Panc1 (cell line): ENCODE data around the gene SHISA5. TPM values are rescaled to one million over a fixed set of nuclear protein-coding genes. Genes with fewer than 3 reads are reported as not detected.

ENCODE experiments used
- ATAC-seq: fragments of 200-7000 bp; cut with Tn5 transposase; 2 replicates; pipeline ENCODE4 v1.9.1; 2020; ENCODE audit warnings: mild to moderate bottlenecking, moderate library complexity
- BruUV-seq: library from RNA; stranded (reverse); fragments of 400-500 nt; replicated peaks from 2 replicates; lab custom pipeline; 2021; lab: Mats Ljungman, UMichigan
- CTCF ChIA-PET: fragments of 300-600 bp; sonication (Branson Sonifier 250); formaldehyde crosslinking; loops from one replicate; lab custom pipeline; 2022; ENCODE audit warnings: antibody characterized with exemption; lab: Charles Lee
- POLR2A ChIA-PET: fragments of 300-600 bp; sonication (Branson Sonifier 250); formaldehyde crosslinking; loops from one replicate; lab custom pipeline; 2022; ENCODE audit warnings: antibody characterized with exemption; lab: Charles Lee
- DNase-seq: peaks from one replicate; pipeline ENCODE4 v3.0.0-alpha.2; 2010; ENCODE audit warnings: low read depth, low spot score
- H3K27ac ChIP-seq: 2 replicates; pipeline ENCODE4 v1.5.1; 2011; ENCODE audit warnings: mild to moderate bottlenecking, low read length, inconsistent platforms
- H3K27me3 ChIP-seq: fragments of 200-500 bp; sonication (Bioruptor generic); 2 replicates; pipeline ENCODE4 v1.6.0; 2014; ENCODE audit warnings: low read length, inconsistent platforms; ENCODE audit not compliant: control insufficient read depth, insufficient read depth
- H3K36me3 ChIP-seq: fragments of 200-500 bp; sonication (Bioruptor generic); 2 replicates; pipeline ENCODE4 v1.5.1; 2014; ENCODE audit warnings: inconsistent platforms, mild to moderate bottlenecking, low read length, moderate library complexity; ENCODE audit not compliant: control insufficient read depth, insufficient read depth
- H3K4me1 ChIP-seq: 2 replicates; pipeline ENCODE4 v1.5.1; 2011; ENCODE audit warnings: inconsistent platforms, mild to moderate bottlenecking, low read length, moderate library complexity; ENCODE audit not compliant: control insufficient read depth, insufficient read depth
- H3K4me3 ChIP-seq, 2 experiments: 2 replicates each; pipeline ENCODE4 v1.5.1; 2011 to 2012; ENCODE audit warnings: low read depth in 2 of 2, low read length in 2 of 2, mild to moderate bottlenecking in 2 of 2, inconsistent platforms in 1 of 2, moderate library complexity in 1 of 2
- H3K9me3 ChIP-seq: fragments of 200-500 bp; sonication (Bioruptor generic); 2 replicates; pipeline ENCODE4 v1.5.1; 2014; ENCODE audit warnings: low read depth, mild to moderate bottlenecking, inconsistent platforms, low read length, moderate library complexity; ENCODE audit not compliant: control insufficient read depth, insufficient read depth
- CTCF ChIP-seq: fragments of 450-650 bp; IDR thresholded peaks from 2 replicates; pipeline ENCODE4 v1.5.1; 2017; ENCODE audit warnings: mild to moderate bottlenecking
- POLR2AphosphoS5 ChIP-seq: IDR thresholded peaks from 2 replicates; pipeline ENCODE4 v1.6.1; 2012; ENCODE audit warnings: mild to moderate bottlenecking, low read depth, low read length, moderate library complexity
- SIN3A ChIP-seq: IDR thresholded peaks from 2 replicates; pipeline ENCODE4 v1.6.1; 2012; ENCODE audit warnings: low read depth, mild to moderate bottlenecking, low read length, moderate library complexity, borderline replicate concordance; ENCODE audit not compliant: insufficient read depth
- TCF7L2 ChIP-seq: IDR thresholded peaks from 2 replicates; pipeline ENCODE4 v1.6.1; 2011; ENCODE audit warnings: mild to moderate bottlenecking, low read depth, low read length, inconsistent platforms
- in situ Hi-C: cut with HindIII; loops from 2 replicates; pipeline ENCODE4 v1.10.0; 2016; ENCODE audit warnings: low sequenced_read_pairs, low pct_unique_long_range_greater_than_20kb
- intact Hi-C: fragments of 100-400 bp; cut with micrococcal nuclease; formaldehyde crosslinking; loops from one replicate; pipeline ENCODE4 v1.10.0; 2022; ENCODE audit not compliant: unreplicated experiment
- total RNA-seq: library from RNA; stranded (reverse); gene quantifications from one replicate; pipeline ENCODE4 v1.2.1, GENCODE V29; 2021; ENCODE audit not compliant: unreplicated experiment
- TF ChIP-seq, protein P1 (sequence below), 2 experiments: IDR thresholded peaks; 2 replicates each; pipeline ENCODE4 v1.6.1; 2011 to 2012; ENCODE audit warnings: low read depth in 2 of 2, control low read depth in 1 of 2, low read length in 1 of 2, mild to moderate bottlenecking in 1 of 2, moderate library complexity in 1 of 2; ENCODE audit not compliant: insufficient read depth in 1 of 2

The SHISA5 gene
- total RNA-seq, 1 experiment from 2014 or later: 122 TPM

- Histone ChIP-seq H3K36me3 (no peaks in the 10 kb centered on the region), H3K4me1 (peaks cover 19% of the 10 kb centered on the region), H3K27me3 (no peaks in the 10 kb centered on the region), H3K9me3 (no peaks in the 10 kb centered on the region), H3K4me3 (no peak overlapping the region), H3K27ac (no peak overlapping the region)
- BruUV-seq: no TSS peak
- ChIA-PET POLR2A (interaction anchor here (0.5 to 0.6 kb wide), 2 partner anchors 54 to 212 kb away, joined by 3 to 4 read pairs; no protein-coding TSS in a partner anchor), CTCF (no interaction called here)
- no peak for DNase-seq
- ATAC-seq: no peak
- intact Hi-C loops: no loop called here
- TF ChIP-seq CTCF (no peak), POLR2AphosphoS5 (no peak), TCF7L2 (no peak), SIN3A (no peak)
- TF ChIP-seq, protein P1, sequence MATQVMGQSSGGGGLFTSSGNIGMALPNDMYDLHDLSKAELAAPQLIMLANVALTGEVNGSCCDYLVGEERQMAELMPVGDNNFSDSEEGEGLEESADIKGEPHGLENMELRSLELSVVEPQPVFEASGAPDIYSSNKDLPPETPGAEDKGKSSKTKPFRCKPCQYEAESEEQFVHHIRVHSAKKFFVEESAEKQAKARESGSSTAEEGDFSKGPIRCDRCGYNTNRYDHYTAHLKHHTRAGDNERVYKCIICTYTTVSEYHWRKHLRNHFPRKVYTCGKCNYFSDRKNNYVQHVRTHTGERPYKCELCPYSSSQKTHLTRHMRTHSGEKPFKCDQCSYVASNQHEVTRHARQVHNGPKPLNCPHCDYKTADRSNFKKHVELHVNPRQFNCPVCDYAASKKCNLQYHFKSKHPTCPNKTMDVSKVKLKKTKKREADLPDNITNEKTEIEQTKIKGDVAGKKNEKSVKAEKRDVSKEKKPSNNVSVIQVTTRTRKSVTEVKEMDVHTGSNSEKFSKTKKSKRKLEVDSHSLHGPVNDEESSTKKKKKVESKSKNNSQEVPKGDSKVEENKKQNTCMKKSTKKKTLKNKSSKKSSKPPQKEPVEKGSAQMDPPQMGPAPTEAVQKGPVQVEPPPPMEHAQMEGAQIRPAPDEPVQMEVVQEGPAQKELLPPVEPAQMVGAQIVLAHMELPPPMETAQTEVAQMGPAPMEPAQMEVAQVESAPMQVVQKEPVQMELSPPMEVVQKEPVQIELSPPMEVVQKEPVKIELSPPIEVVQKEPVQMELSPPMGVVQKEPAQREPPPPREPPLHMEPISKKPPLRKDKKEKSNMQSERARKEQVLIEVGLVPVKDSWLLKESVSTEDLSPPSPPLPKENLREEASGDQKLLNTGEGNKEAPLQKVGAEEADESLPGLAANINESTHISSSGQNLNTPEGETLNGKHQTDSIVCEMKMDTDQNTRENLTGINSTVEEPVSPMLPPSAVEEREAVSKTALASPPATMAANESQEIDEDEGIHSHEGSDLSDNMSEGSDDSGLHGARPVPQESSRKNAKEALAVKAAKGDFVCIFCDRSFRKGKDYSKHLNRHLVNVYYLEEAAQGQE (IDR thresholded peaks at IDR 0.05; ENCODE audit: insufficient read depth in 1 of 2, low read depth in 2 of 2, low read length in 1 of 2): no peak
- in situ Hi-C loops: no loop called here
These were observed 2.1 kb upstream of the SHISA5 start for GRCh38 chr3:48505968-48506504.

DNA sequence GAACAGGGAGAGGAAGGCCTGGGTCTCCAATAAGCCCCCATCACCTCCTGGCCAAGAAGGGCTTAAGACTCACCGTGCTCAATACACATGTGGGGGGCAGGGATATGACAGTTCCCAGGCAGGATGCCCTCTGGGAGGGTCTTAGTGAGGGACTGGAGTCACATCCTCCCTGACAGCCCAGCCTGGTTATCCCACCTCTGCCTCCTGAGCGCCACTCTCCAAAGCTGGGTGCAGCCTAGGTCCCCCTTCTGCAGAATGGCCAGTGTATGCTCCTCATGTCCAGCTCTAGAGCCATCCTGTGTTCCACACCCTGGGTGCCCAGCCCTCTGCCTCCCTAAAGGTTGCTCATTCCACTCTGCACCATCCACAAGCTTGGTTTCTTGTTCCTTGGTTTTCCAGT is 1.2 kb upstream of the SHISA5 start:
- DNase-seq (no peak), ATAC-seq (no peak)
- Histone ChIP-seq H3K36me3 (no peaks in the 10 kb centered on the region), H3K27ac (peak overlapping the region; percentile 70; the same call in 1 of the 2 replicates), H3K27me3 (no peaks in the 10 kb centered on the region), H3K9me3 (no peaks in the 10 kb centered on the region), H3K4me3 (no peak overlapping the region; a peak in 1 of 4 replicates), H3K4me1 (peaks cover 19% of the 10 kb centered on the region)
- BruUV-seq: no TSS peak
- in situ Hi-C loops (no loop called here), intact Hi-C loops (no loop called here)
- ChIA-PET CTCF (interaction anchor here (0.7 kb wide), 1 partner anchor 28 kb away, joined by 3 read pairs; no protein-coding TSS in a partner anchor), POLR2A (interaction anchor here (0.6 kb wide), 1 partner anchor 211 kb away, joined by 3 read pairs; no protein-coding TSS in a partner anchor)
- no peak for TF ChIP-seq POLR2AphosphoS5
- TF ChIP-seq TCF7L2: no peak
- no peak for TF ChIP-seq CTCF
- TF ChIP-seq, protein P1 (IDR thresholded peaks at IDR 0.05; ENCODE audit: insufficient read depth in 1 of 2, low read depth in 2 of 2, low read length in 1 of 2): no peak
- TF ChIP-seq SIN3A: no peak
